Cardiac fibroblast (primary cell): ENCODE results near the gene TP53.

Experiments used
- DNase-seq, 2 donors: peaks; one replicate each; pipeline versions ENCODE4 v3.0.0 to v3.0.0-alpha.2; 2010; ENCODE audit warnings: low read depth in 2 of 2
- H3K4me3 ChIP-seq, 2 donors: replicated peaks in 1 of 2; 1 replicate in 1 of 2; 2 replicates in 1 of 2; pipeline ENCODE4 v1.5.1; 2011; ENCODE audit warnings: low read depth in 2 of 2, low read length in 2 of 2, mild to moderate bottlenecking in 2 of 2, moderate library complexity in 1 of 2
- CTCF ChIP-seq: IDR thresholded peaks from one replicate; pipeline ENCODE4 v1.5.1; 2011; ENCODE audit warnings: low read depth, mild to moderate bottlenecking, low read length, inconsistent platforms

TP53 gene

GRCh38 chr17:7707446-7707845 lies 20.2 kb upstream of the TP53 start:
- TF ChIP-seq CTCF = no peak
- no peak overlapping the region for H3K4me3 ChIP-seq
- DNase-seq = no peak

GRCh38 chr17:7706631-7707354 lies 19.5 kb upstream of the TP53 start:
- no peak for TF ChIP-seq CTCF
- no peak for DNase-seq
- no peak overlapping the region for H3K4me3 ChIP-seq

GRCh38 chr17:7705269-7706255 lies 18.3 kb upstream of the TP53 start:
- TF ChIP-seq CTCF = no peak
- DNase-seq = no peak
- H3K4me3 ChIP-seq = peak overlapping the region; percentile 41 to 53

GRCh38 chr17:7704601-7705268 lies 17.4 kb upstream of the TP53 start, which contains the start of gene EFNB3:
TSS of gene EFNB3 (plus strand) at chr17:7705202. CDS start at chr17:7705599, 397 bp downstream.
- TF ChIP-seq CTCF = no peak
- peak in 1 of 2 donors; percentile 61 for DNase-seq
- H3K4me3 ChIP-seq = peak within 1 kb of the TSS; percentile 41 to 53

- DNase-seq = peak; percentile 33 to 70
- no peak for TF ChIP-seq CTCF
- no peak overlapping the region for H3K4me3 ChIP-seq
Observed at GRCh38 chr17:7703584-7704479, 16.5 kb upstream of the TP53 start.

- no peak for DNase-seq
- TF ChIP-seq CTCF = no peak
- no peak overlapping the region for H3K4me3 ChIP-seq
Observed at GRCh38 chr17:7702776-7703175, 15.5 kb upstream of the TP53 start.
